SK-N-SH (cell line): Measurements from ENCODE around the gene GAB1. TPM values are rescaled to one million over a fixed set of nuclear protein-coding genes. Genes with fewer than 3 reads are reported as not detected.

Experiments used
- CTCF ChIA-PET: fragments of 300-600, 350-600 bp; formaldehyde crosslinking; extraction: SDS; loops from one replicate; lab custom pipeline; 2021; lab: Yijun Ruan, JAX
- POLR2A ChIA-PET: fragments of 350-600 bp; sonication (Branson Sonifier 250); formaldehyde crosslinking; extraction: SDS; loops from one replicate; lab custom pipeline; 2020; ENCODE audit warnings: antibody characterized with exemption, inconsistent platforms; lab: Yijun Ruan, JAX
- DNase-seq: peaks from one replicate; pipeline ENCODE4 v3.0.0; 2012
- H2AFZ ChIP-seq: fragments of 200-600 bp; sonication (generic); 2 replicates; pipeline ENCODE4 v1.8.1; 2016; ENCODE audit warnings: antibody characterized with exemption, mild to moderate bottlenecking, low read depth
- H3F3A ChIP-seq: fragments of 200-600 bp; sonication (generic); replicated peaks from 2 replicates; pipeline ENCODE3; 2016; ENCODE audit warnings: antibody characterized with exemption, mild to moderate bottlenecking; ENCODE audit not compliant: insufficient read depth
- H3K27ac ChIP-seq, 2 experiments: fragments of 200-500 bp in 1 of 2; fragments of 200-600 bp in 1 of 2; sonication (Bioruptor generic) in 1 of 2; sonication (generic), shearing (Covaris generic) in 1 of 2; 2 replicates each; pipeline versions ENCODE4 v1.5.1 to v1.6.1; 2014 to 2016; ENCODE audit warnings: low read depth in 2 of 2, inconsistent platforms in 1 of 2, low read length in 1 of 2, mild to moderate bottlenecking in 1 of 2, mixed read lengths in 1 of 2
- H3K27me3 ChIP-seq: fragments of 200-600 bp; sonication (generic), shearing (Covaris generic); 2 replicates; pipeline ENCODE4 v1.6.1; 2016; ENCODE audit warnings: mixed run types; ENCODE audit not compliant: insufficient read depth
- H3K36me3 ChIP-seq, 2 experiments: fragments of 200-500 bp in 1 of 2; fragments of 200-600 bp in 1 of 2; sonication (Bioruptor generic) in 1 of 2; sonication (generic) in 1 of 2; replicated peaks in 1 of 2; 2 replicates each; pipeline versions ENCODE3 to v1.5.1; 2014 to 2016; ENCODE audit warnings: low read length in 1 of 2, mild to moderate bottlenecking in 1 of 2; ENCODE audit not compliant: insufficient read depth in 2 of 2, control insufficient read depth in 1 of 2
- H3K4me1 ChIP-seq, 2 experiments: fragments of 200-500 bp in 1 of 2; fragments of 200-600 bp in 1 of 2; sonication (Bioruptor generic) in 1 of 2; sonication (generic), shearing (Covaris generic) in 1 of 2; 2 replicates each; pipeline versions ENCODE4 v1.5.1 to v1.6.1; 2014 to 2016; ENCODE audit warnings: low read depth in 1 of 2, low read length in 1 of 2, mixed run types in 1 of 2; ENCODE audit not compliant: insufficient read depth in 2 of 2, control insufficient read depth in 1 of 2
- H3K4me2 ChIP-seq: fragments of 200-600 bp; sonication (generic), shearing (Covaris generic); 2 replicates; pipeline ENCODE4 v1.6.1; 2017; ENCODE audit warnings: mixed run types
- H3K4me3 ChIP-seq, 2 experiments: fragments of 200-500 bp in 1 of 2; fragments of 200-600 bp in 1 of 2; sonication (Bioruptor generic) in 1 of 2; sonication (generic), shearing (Covaris generic) in 1 of 2; 2 replicates each; pipeline versions ENCODE4 v1.5.1 to v1.8.1; 2014 to 2016; ENCODE audit warnings: low read depth in 2 of 2, inconsistent platforms in 1 of 2, low read length in 1 of 2, mild to moderate bottlenecking in 1 of 2, mixed read lengths in 1 of 2, moderate library complexity in 1 of 2
- H3K79me2 ChIP-seq: fragments of 200-600 bp; sonication (generic); 2 replicates; pipeline ENCODE4 v1.8.1; 2017; ENCODE audit warnings: mild to moderate bottlenecking; ENCODE audit not compliant: insufficient read depth
- H3K9ac ChIP-seq: fragments of 200-600 bp; sonication (generic); 2 replicates; pipeline ENCODE4 v1.6.1; 2017; ENCODE audit warnings: mixed run types
- H3K9me2 ChIP-seq: fragments of 200-600 bp; sonication (generic); 2 replicates; pipeline ENCODE4 v1.6.1; 2017; ENCODE audit warnings: mixed run types
- H3K9me3 ChIP-seq: fragments of 200-600 bp; sonication (generic); 2 replicates; pipeline ENCODE4 v1.6.1; 2017; ENCODE audit warnings: mixed run types, mild to moderate bottlenecking, moderate library complexity
- H4K20me1 ChIP-seq: fragments of 200-600 bp; sonication (generic); 2 replicates; pipeline ENCODE4 v1.6.1; 2017; ENCODE audit warnings: mild to moderate bottlenecking, mixed run types; ENCODE audit not compliant: insufficient read depth
- EP300 ChIP-seq, 2 experiments: IDR thresholded peaks; 2 replicates each; pipeline versions ENCODE4 v1.4.0 to v1.6.1; 2012; ENCODE audit warnings: borderline replicate concordance in 1 of 2, low read depth in 1 of 2, low read length in 1 of 2
- FOSL2 ChIP-seq: IDR thresholded peaks from 2 replicates; pipeline ENCODE4 v1.4.0; 2012; ENCODE audit warnings: low read depth, mild to moderate bottlenecking, moderate library complexity, borderline replicate concordance
- FOXJ3 ChIP-seq: sonication (generic); formaldehyde crosslinking; IDR thresholded peaks from 2 replicates; pipeline ENCODE4 v1.5.1; 2020; ENCODE audit warnings: mild to moderate bottlenecking, missing genetic modification reagents
- GABPA ChIP-seq: IDR thresholded peaks from 2 replicates; pipeline ENCODE4 v1.4.0; 2012; ENCODE audit warnings: low read depth, mild to moderate bottlenecking
- IRF3 ChIP-seq: fragments of 150-350 bp; IDR thresholded peaks from 2 replicates; pipeline ENCODE4 v1.6.1; 2016; ENCODE audit warnings: mild to moderate bottlenecking, low read depth, low read length
- JUND ChIP-seq: IDR thresholded peaks from 2 replicates; pipeline ENCODE4 v1.4.0; 2012
- MXI1 ChIP-seq: IDR thresholded peaks from 2 replicates; pipeline ENCODE4 v1.6.1; 2012; ENCODE audit warnings: mild to moderate bottlenecking, low read depth, low read length, improper control_type of control experiment
- NFIC ChIP-seq: IDR thresholded peaks from 2 replicates; pipeline ENCODE4 v1.4.0; 2012; ENCODE audit warnings: borderline replicate concordance
- RAD21 ChIP-seq: IDR thresholded peaks from 2 replicates; pipeline ENCODE4 v1.6.1; 2012; ENCODE audit warnings: mild to moderate bottlenecking, low read length
- REST ChIP-seq: IDR thresholded peaks from 2 replicates; pipeline ENCODE4 v1.6.1; 2012; ENCODE audit warnings: mild to moderate bottlenecking, low read depth, low read length, moderate library complexity
- TAF1 ChIP-seq: IDR thresholded peaks from 2 replicates; pipeline ENCODE4 v1.6.1; 2012; ENCODE audit warnings: low read depth, mild to moderate bottlenecking, low read length, moderate library complexity, borderline replicate concordance
- TCF12 ChIP-seq: IDR thresholded peaks from 2 replicates; pipeline ENCODE4 v1.4.0; 2012
- TEAD4 ChIP-seq: IDR thresholded peaks from 2 replicates; pipeline ENCODE4 v1.4.0; 2012; ENCODE audit warnings: mild to moderate bottlenecking, borderline replicate concordance; ENCODE audit not compliant: insufficient read depth
- YY1 ChIP-seq: IDR thresholded peaks from 2 replicates; pipeline ENCODE4 v1.4.0; 2012; ENCODE audit warnings: low read depth, mild to moderate bottlenecking
- WGBS: methylation state at CpG from one replicate; pipeline ENCODE4 v1.1.6; 2017; ENCODE audit warnings: low lambda C conversion rate; 5-methylcytosine and 5-hydroxymethylcytosine counted together
- polyA plus RNA-seq, 3 experiments: library from polyadenylated mRNA; depleted of rRNA; stranded (reverse); fragments of >200 nt; gene quantifications; 2 replicates each; pipeline ENCODE4 v1.2.3, GENCODE V29; 2012
- TF ChIP-seq, protein P1 (sequence below): fragments of 150-350 bp; IDR thresholded peaks from 2 replicates; pipeline ENCODE4 v1.6.1; 2017; ENCODE audit warnings: antibody characterized with exemption, low read length, low read depth, borderline replicate concordance
- TF ChIP-seq, protein P2 (sequence below): IDR thresholded peaks from 2 replicates; pipeline ENCODE4 v1.4.0; 2012; ENCODE audit warnings: low read depth, borderline replicate concordance
- TF ChIP-seq, protein P3 (sequence below): IDR thresholded peaks from 2 replicates; pipeline ENCODE4 v1.4.0; 2012; ENCODE audit warnings: low read depth

GAB1 gene
- polyA plus RNA-seq, 1 of the 3 experiments (the other 2 are of a cell fraction): 3.7 TPM

GRCh38 chr4:143407888-143408287, 71.2 kb downstream of the GAB1 start:
- Histone ChIP-seq H3K4me1 (peaks cover 2 to 21% of the 10 kb centered on the region in 2 experiments; a peak in 3 of 4 replicates), H3K4me2 (no peak overlapping the region), H3F3A (no peaks in the 10 kb centered on the region), H3K9me2 (no peaks in the 10 kb centered on the region), H3K27ac (no peak overlapping the region), H3K9me3 (no peaks in the 10 kb centered on the region), H4K20me1 (no peaks in the 10 kb centered on the region; the same call in 1 of the 2 replicates), H3K9ac (no peak overlapping the region), H3K4me3 (no peak overlapping the region), H3K36me3 (no peaks in the 10 kb centered on the region), H2AFZ (no peak overlapping the region), H3K79me2 (peaks cover 12% of the 10 kb centered on the region), H3K27me3 (no peaks in the 10 kb centered on the region)
- CTCF ChIA-PET: no interaction called here
- POLR2A ChIA-PET: no interaction called here
- TF ChIP-seq MXI1 (no peak), IRF3 (no peak), TAF1 (no peak), FOSL2 (no peak), YY1 (no peak), TEAD4 (no peak), FOXJ3 (CRISPR knock-in tag) (no peak), RAD21 (no peak), JUND (no peak), REST (no peak), NFIC (no peak), TCF12 (no peak), EP300 (IDR thresholded peaks at IDR 0.05; ENCODE audit: borderline replicate concordance in 1 of 2, low read depth in 1 of 2, low read length in 1 of 2) (no peak), GABPA (no peak)
- TF ChIP-seq, protein P1, sequence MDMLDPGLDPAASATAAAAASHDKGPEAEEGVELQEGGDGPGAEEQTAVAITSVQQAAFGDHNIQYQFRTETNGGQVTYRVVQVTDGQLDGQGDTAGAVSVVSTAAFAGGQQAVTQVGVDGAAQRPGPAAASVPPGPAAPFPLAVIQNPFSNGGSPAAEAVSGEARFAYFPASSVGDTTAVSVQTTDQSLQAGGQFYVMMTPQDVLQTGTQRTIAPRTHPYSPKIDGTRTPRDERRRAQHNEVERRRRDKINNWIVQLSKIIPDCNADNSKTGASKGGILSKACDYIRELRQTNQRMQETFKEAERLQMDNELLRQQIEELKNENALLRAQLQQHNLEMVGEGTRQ: no peak
- TF ChIP-seq, protein P2, sequence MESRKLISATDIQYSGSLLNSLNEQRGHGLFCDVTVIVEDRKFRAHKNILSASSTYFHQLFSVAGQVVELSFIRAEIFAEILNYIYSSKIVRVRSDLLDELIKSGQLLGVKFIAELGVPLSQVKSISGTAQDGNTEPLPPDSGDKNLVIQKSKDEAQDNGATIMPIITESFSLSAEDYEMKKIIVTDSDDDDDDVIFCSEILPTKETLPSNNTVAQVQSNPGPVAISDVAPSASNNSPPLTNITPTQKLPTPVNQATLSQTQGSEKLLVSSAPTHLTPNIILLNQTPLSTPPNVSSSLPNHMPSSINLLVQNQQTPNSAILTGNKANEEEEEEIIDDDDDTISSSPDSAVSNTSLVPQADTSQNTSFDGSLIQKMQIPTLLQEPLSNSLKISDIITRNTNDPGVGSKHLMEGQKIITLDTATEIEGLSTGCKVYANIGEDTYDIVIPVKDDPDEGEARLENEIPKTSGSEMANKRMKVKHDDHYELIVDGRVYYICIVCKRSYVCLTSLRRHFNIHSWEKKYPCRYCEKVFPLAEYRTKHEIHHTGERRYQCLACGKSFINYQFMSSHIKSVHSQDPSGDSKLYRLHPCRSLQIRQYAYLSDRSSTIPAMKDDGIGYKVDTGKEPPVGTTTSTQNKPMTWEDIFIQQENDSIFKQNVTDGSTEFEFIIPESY: no peak
- TF ChIP-seq, protein P3, sequence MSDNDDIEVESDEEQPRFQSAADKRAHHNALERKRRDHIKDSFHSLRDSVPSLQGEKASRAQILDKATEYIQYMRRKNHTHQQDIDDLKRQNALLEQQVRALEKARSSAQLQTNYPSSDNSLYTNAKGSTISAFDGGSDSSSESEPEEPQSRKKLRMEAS: no peak
- WGBS: 88% methylated on average over 2 of the region's 2 CpGs
- DNase-seq: no peak
